GM12878 (cell line): ENCODE data around the gene TFCP2. TPM values are rescaled to one million over a fixed set of nuclear protein-coding genes. Genes with fewer than 3 reads are reported as not detected.

ENCODE experiments used
- ATAC-seq: fragments of 200-7000 bp; cut with Tn5 transposase; 3 replicates; pipeline ENCODE4 v1.9.1; 2020; ENCODE audit warnings: mild to moderate bottlenecking, moderate library complexity
- BruUV-seq: library from RNA; stranded (reverse); fragments of 400-500 nt; replicated peaks from 2 replicates; lab custom pipeline; 2021; lab: Mats Ljungman, UMichigan
- CTCF ChIA-PET: fragments of 300-600 bp; sonication (Branson Sonifier 250); formaldehyde crosslinking; extraction: SDS; loops from one replicate; lab custom pipeline; 2021; ENCODE audit warnings: inconsistent platforms; lab: Yijun Ruan, JAX
- POLR2A ChIA-PET: fragments of 350-600 bp; formaldehyde crosslinking; extraction: SDS; loops from one replicate; lab custom pipeline; 2021; ENCODE audit warnings: inconsistent platforms; lab: Charles Lee
- RAD21 ChIA-PET: fragments of 300-600 bp; sonication (Branson Sonifier 250); formaldehyde crosslinking; loops from one replicate; lab custom pipeline; 2023; ENCODE audit warnings: antibody characterized with exemption; ENCODE audit not compliant: unreplicated experiment; lab: Charles Lee
- SMC1A ChIA-PET: fragments of 300-600 bp; sonication (Branson Sonifier 250); formaldehyde crosslinking; loops from one replicate; lab custom pipeline; 2023; ENCODE audit not compliant: unreplicated experiment, uncharacterized antibody; lab: Charles Lee
- DNase-seq: peaks from one replicate; pipeline ENCODE4 v3.0.0-alpha.2; 2011; ENCODE audit warnings: low read depth, low spot score
- FAIRE-seq: peaks from 3 replicates; lab custom pipeline; 2011; peaks lifted over from hg19 to GRCh38; lab: Jason Lieb, UNC
- H2AFZ ChIP-seq: 2 replicates; pipeline ENCODE4 v1.6.0; 2011; ENCODE audit warnings: low read depth, low read length, control low read depth; ENCODE audit not compliant: control insufficient read depth
- H3K27ac ChIP-seq: 2 replicates; pipeline ENCODE4 v1.5.1; 2011; ENCODE audit warnings: control low read depth; ENCODE audit not compliant: control insufficient read depth, insufficient read depth
- H3K27me3 ChIP-seq, 2 experiments: replicated peaks in 1 of 2; 2 replicates each; pipeline versions ENCODE4 v1.6.0 to v1.6.1; 2011; ENCODE audit warnings: low read length in 1 of 2; ENCODE audit not compliant: control insufficient read depth in 2 of 2, insufficient read depth in 2 of 2
- H3K36me3 ChIP-seq, 2 experiments: 2 replicates each; pipeline ENCODE4 v1.5.1; 2011; ENCODE audit warnings: low read length in 1 of 2; ENCODE audit not compliant: control insufficient read depth in 2 of 2, insufficient read depth in 2 of 2
- H3K4me1 ChIP-seq: 2 replicates; pipeline ENCODE4 v1.6.1; 2011; ENCODE audit warnings: mild to moderate bottlenecking, low read length, moderate library complexity, mixed read lengths; ENCODE audit not compliant: control insufficient read depth, insufficient read depth
- H3K4me2 ChIP-seq: 2 replicates; pipeline ENCODE4 v1.6.0; 2011; ENCODE audit warnings: control low read depth; ENCODE audit not compliant: control insufficient read depth, insufficient read depth
- H3K4me3 ChIP-seq: fragments of 200-600 bp; sonication (generic); 2 replicates; pipeline ENCODE4 v1.5.1; 2016
- H3K79me2 ChIP-seq: 2 replicates; pipeline ENCODE4 v1.6.0; 2011; ENCODE audit warnings: low read length; ENCODE audit not compliant: control insufficient read depth, insufficient read depth
- H3K9ac ChIP-seq: 2 replicates; pipeline ENCODE4 v1.8.0; 2011; ENCODE audit warnings: low read length, control low read depth, mixed read lengths; ENCODE audit not compliant: control insufficient read depth, insufficient read depth
- H3K9me3 ChIP-seq: replicated peaks from 3 replicates; pipeline ENCODE4 v1.5.1; 2011; ENCODE audit warnings: mild to moderate bottlenecking, low read length; ENCODE audit not compliant: control insufficient read depth, insufficient read depth
- H4K20me1 ChIP-seq: 2 replicates; pipeline ENCODE4 v1.6.0; 2011; ENCODE audit not compliant: control insufficient read depth, insufficient read depth
- ESRRA ChIP-seq: IDR thresholded peaks from 2 replicates; pipeline ENCODE4 v1.6.1; 2012; ENCODE audit warnings: mild to moderate bottlenecking, low read length, improper control_type of control experiment
- HDAC6 ChIP-seq: fragments of 200-600 bp; sonication (generic); IDR thresholded peaks from one replicate; pipeline ENCODE4 v1.8.0; 2017; ENCODE audit warnings: antibody characterized with exemption; ENCODE audit not compliant: unreplicated experiment
- MTA2 ChIP-seq: fragments of 450-650 bp; IDR thresholded peaks from 2 replicates; pipeline ENCODE4 v1.6.1; 2016; ENCODE audit warnings: low read depth, mild to moderate bottlenecking, moderate library complexity
- POLR2AphosphoS5 ChIP-seq: IDR thresholded peaks from 2 replicates; pipeline ENCODE4 v1.6.1; 2011; ENCODE audit warnings: mild to moderate bottlenecking, low read length, inconsistent platforms
- POU2F2 ChIP-seq: IDR thresholded peaks from 3 replicates; pipeline ENCODE4 v1.6.1; 2011; ENCODE audit warnings: low read depth, mild to moderate bottlenecking, low read length, borderline replicate concordance
- TARDBP ChIP-seq: IDR thresholded peaks from 2 replicates; pipeline ENCODE4 v1.6.1; 2016; ENCODE audit warnings: borderline replicate concordance
- ZNF24 ChIP-seq: fragments of 450-650 bp; IDR thresholded peaks from 2 replicates; pipeline ENCODE4 v1.6.1; 2017; ENCODE audit warnings: antibody characterized with exemption, mild to moderate bottlenecking
- WGBS: methylation state at CpG from one replicate; pipeline ENCODE4 v1.1.6; 2016; ENCODE audit warnings: low lambda C conversion rate; ENCODE audit not compliant: insufficient replicate concordance, insufficient coverage; ENCODE audit errors: missing lambda C conversion rate; 5-methylcytosine and 5-hydroxymethylcytosine counted together
- in situ Hi-C: fragments of 300-500 bp; cut with MboI; formaldehyde crosslinking; loops from 9 replicates; pipeline ENCODE4 v1.14.3; 2018; ENCODE audit warnings: mixed read lengths
- intact Hi-C: fragments of 100-400 bp; cut with micrococcal nuclease; formaldehyde crosslinking; loops from one replicate; pipeline ENCODE4 v1.14.2; 2022; ENCODE audit not compliant: unreplicated experiment
- polyA plus RNA-seq, 11 experiments: library from polyadenylated mRNA; depleted of rRNA in 4 of 11; unstranded in 6 of 11; stranded (reverse) in 5 of 11; fragments of >200 nt; fragmentation: Nextera tagmentation in 4 of 11; fragmentation: Illumina TruSeq in 1 of 11; extraction: Ambion mirVana in 4 of 11; extraction: Trizol in 1 of 11; gene quantifications; 1 replicate in 1 of 11; 2 replicates in 10 of 11; pipeline versions ENCODE4 v1.2.1 to v1.2.3, GENCODE V29; 2011 to 2016; ENCODE audit warnings: inconsistent platforms in 2 of 11, missing spikeins in 2 of 11, low read depth in 1 of 11
- total RNA-seq, 4 experiments: library from RNA; depleted of rRNA in 3 of 4; stranded (reverse); fragments of >200 nt in 3 of 4; fragmentation: Illumina TruSeq in 1 of 4; extraction: Trizol in 1 of 4; gene quantifications; 2 replicates each; pipeline versions ENCODE4 v1.2.1 to v1.2.3, GENCODE V29; 2013 to 2021
- TF ChIP-seq, protein P1 (sequence below): fragments of 450-650 bp; IDR thresholded peaks from 2 replicates; pipeline ENCODE4 v1.6.1; 2017; ENCODE audit warnings: antibody characterized with exemption, mild to moderate bottlenecking, moderate library complexity
- TF ChIP-seq, protein P2 (sequence below), 3 experiments: IDR thresholded peaks in 2 of 3; conservative IDR thresholded peaks in 1 of 3; 2 replicates each; pipeline ENCODE4 v1.5.1; 2011; ENCODE audit warnings: low read depth in 3 of 3, low read length in 3 of 3, mild to moderate bottlenecking in 3 of 3, control low read depth in 2 of 3, moderate library complexity in 2 of 3, inconsistent platforms in 1 of 3, mixed read lengths in 1 of 3; ENCODE audit not compliant: control insufficient read depth in 2 of 3, insufficient read depth in 1 of 3; ENCODE audit errors: extremely low read depth in 1 of 3
- TF ChIP-seq, protein P3 (sequence below): fragments of 450-650 bp; IDR thresholded peaks from 2 replicates; pipeline ENCODE4 v1.6.1; 2016; ENCODE audit warnings: mild to moderate bottlenecking, moderate library complexity, borderline replicate concordance
- TF ChIP-seq, protein P4 (sequence below): fragments of 150-350 bp; IDR thresholded peaks from 2 replicates; pipeline ENCODE4 v1.6.1; 2014; ENCODE audit warnings: mild to moderate bottlenecking, low read depth, low read length

Gene TFCP2
- total and polyA plus RNA-seq, 10 of the 15 experiments (the other 5 are each of a cell fraction or from before 2014, with no cell fraction given) = 5.8 to 29.7 (median 14.2) TPM

DNA sequence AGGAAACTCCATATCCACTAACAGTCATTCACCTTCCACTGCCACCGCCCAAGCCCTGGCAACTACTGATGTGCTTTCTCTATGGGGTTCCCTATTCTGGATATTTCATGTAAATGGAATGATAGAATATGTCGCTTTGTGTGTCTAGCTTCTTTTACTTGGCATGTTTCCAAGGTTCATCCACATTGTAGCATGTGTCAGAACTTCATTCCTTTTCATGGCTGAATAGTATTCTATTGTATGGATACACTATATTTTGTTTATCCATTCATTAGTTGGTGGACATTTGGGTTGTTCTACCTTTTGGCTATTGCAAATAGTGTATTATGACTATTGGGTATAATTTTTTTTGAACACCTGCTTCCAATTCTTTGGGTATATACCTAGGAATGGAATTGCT is 36.3 kb upstream of the TFCP2 start:
- BruUV-seq = no TSS peak
- no peak overlapping the region for H3K9ac ChIP-seq
- H3K4me1 ChIP-seq = no peaks in the 10 kb centered on the region
- SMC1A ChIA-PET = no interaction called here
- in situ Hi-C loops (no loop called here), intact Hi-C loops (no loop called here)
- 67% methylated on average over 2 of the region's 2 CpGs for WGBS
- no peaks in the 10 kb centered on the region for H3K36me3 ChIP-seq
- no peaks in the 10 kb centered on the region for H3K27me3 ChIP-seq
- H3K27ac ChIP-seq = no peak overlapping the region
- H3K9me3 ChIP-seq = no peaks in the 10 kb centered on the region
- H3K4me2 ChIP-seq = no peak overlapping the region
- DNase-seq (no peak), ATAC-seq (no peak), FAIRE-seq (no peak)
- no peaks in the 10 kb centered on the region for H4K20me1 ChIP-seq
- H3K4me3 ChIP-seq = no peak overlapping the region
- CTCF ChIA-PET = interaction anchor here (1.8 kb wide), 1 partner anchor 44 kb away, joined by 7 read pairs; no protein-coding TSS in a partner anchor
- RAD21 ChIA-PET = no interaction called here
- POLR2A ChIA-PET = no interaction called here
- H2AFZ ChIP-seq = no peak overlapping the region
- H3K79me2 ChIP-seq = no peaks in the 10 kb centered on the region
- TF ChIP-seq HDAC6 = no peak
- no peak for TF ChIP-seq POU2F2
- TF ChIP-seq POLR2AphosphoS5 = no peak
- TF ChIP-seq, protein P1, sequence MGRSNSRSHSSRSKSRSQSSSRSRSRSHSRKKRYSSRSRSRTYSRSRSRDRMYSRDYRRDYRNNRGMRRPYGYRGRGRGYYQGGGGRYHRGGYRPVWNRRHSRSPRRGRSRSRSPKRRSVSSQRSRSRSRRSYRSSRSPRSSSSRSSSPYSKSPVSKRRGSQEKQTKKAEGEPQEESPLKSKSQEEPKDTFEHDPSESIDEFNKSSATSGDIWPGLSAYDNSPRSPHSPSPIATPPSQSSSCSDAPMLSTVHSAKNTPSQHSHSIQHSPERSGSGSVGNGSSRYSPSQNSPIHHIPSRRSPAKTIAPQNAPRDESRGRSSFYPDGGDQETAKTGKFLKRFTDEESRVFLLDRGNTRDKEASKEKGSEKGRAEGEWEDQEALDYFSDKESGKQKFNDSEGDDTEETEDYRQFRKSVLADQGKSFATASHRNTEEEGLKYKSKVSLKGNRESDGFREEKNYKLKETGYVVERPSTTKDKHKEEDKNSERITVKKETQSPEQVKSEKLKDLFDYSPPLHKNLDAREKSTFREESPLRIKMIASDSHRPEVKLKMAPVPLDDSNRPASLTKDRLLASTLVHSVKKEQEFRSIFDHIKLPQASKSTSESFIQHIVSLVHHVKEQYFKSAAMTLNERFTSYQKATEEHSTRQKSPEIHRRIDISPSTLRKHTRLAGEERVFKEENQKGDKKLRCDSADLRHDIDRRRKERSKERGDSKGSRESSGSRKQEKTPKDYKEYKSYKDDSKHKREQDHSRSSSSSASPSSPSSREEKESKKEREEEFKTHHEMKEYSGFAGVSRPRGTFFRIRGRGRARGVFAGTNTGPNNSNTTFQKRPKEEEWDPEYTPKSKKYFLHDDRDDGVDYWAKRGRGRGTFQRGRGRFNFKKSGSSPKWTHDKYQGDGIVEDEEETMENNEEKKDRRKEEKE = no peak
- TF ChIP-seq, protein P2, sequence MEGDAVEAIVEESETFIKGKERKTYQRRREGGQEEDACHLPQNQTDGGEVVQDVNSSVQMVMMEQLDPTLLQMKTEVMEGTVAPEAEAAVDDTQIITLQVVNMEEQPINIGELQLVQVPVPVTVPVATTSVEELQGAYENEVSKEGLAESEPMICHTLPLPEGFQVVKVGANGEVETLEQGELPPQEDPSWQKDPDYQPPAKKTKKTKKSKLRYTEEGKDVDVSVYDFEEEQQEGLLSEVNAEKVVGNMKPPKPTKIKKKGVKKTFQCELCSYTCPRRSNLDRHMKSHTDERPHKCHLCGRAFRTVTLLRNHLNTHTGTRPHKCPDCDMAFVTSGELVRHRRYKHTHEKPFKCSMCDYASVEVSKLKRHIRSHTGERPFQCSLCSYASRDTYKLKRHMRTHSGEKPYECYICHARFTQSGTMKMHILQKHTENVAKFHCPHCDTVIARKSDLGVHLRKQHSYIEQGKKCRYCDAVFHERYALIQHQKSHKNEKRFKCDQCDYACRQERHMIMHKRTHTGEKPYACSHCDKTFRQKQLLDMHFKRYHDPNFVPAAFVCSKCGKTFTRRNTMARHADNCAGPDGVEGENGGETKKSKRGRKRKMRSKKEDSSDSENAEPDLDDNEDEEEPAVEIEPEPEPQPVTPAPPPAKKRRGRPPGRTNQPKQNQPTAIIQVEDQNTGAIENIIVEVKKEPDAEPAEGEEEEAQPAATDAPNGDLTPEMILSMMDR (IDR thresholded peaks at IDR 0.05 in 2 of 3, conservative IDR thresholded peaks at IDR 0.05 in 1 of 3; ENCODE audit: control insufficient read depth in 2 of 3, extremely low read depth in 1 of 3, insufficient read depth in 1 of 3, low read depth in 3 of 3, low read length in 3 of 3) = no peak
- TF ChIP-seq MTA2 = no peak
- TF ChIP-seq TARDBP = no peak
- TF ChIP-seq ZNF24 = no peak
- TF ChIP-seq, protein P3, sequence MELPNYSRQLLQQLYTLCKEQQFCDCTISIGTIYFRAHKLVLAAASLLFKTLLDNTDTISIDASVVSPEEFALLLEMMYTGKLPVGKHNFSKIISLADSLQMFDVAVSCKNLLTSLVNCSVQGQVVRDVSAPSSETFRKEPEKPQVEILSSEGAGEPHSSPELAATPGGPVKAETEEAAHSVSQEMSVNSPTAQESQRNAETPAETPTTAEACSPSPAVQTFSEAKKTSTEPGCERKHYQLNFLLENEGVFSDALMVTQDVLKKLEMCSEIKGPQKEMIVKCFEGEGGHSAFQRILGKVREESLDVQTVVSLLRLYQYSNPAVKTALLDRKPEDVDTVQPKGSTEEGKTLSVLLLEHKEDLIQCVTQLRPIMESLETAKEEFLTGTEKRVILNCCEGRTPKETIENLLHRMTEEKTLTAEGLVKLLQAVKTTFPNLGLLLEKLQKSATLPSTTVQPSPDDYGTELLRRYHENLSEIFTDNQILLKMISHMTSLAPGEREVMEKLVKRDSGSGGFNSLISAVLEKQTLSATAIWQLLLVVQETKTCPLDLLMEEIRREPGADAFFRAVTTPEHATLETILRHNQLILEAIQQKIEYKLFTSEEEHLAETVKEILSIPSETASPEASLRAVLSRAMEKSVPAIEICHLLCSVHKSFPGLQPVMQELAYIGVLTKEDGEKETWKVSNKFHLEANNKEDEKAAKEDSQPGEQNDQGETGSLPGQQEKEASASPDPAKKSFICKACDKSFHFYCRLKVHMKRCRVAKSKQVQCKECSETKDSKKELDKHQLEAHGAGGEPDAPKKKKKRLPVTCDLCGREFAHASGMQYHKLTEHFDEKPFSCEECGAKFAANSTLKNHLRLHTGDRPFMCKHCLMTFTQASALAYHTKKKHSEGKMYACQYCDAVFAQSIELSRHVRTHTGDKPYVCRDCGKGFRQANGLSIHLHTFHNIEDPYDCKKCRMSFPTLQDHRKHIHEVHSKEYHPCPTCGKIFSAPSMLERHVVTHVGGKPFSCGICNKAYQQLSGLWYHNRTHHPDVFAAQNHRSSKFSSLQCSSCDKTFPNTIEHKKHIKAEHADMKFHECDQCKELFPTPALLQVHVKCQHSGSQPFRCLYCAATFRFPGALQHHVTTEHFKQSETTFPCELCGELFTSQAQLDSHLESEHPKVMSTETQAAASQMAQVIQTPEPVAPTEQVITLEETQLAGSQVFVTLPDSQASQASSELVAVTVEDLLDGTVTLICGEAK = no peak
- no peak for TF ChIP-seq ESRRA
- TF ChIP-seq, protein P4, sequence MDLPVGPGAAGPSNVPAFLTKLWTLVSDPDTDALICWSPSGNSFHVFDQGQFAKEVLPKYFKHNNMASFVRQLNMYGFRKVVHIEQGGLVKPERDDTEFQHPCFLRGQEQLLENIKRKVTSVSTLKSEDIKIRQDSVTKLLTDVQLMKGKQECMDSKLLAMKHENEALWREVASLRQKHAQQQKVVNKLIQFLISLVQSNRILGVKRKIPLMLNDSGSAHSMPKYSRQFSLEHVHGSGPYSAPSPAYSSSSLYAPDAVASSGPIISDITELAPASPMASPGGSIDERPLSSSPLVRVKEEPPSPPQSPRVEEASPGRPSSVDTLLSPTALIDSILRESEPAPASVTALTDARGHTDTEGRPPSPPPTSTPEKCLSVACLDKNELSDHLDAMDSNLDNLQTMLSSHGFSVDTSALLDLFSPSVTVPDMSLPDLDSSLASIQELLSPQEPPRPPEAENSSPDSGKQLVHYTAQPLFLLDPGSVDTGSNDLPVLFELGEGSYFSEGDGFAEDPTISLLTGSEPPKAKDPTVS = no peak
